ENCODE results near the gene FOXO6.

The FOXO6 gene

DNA sequence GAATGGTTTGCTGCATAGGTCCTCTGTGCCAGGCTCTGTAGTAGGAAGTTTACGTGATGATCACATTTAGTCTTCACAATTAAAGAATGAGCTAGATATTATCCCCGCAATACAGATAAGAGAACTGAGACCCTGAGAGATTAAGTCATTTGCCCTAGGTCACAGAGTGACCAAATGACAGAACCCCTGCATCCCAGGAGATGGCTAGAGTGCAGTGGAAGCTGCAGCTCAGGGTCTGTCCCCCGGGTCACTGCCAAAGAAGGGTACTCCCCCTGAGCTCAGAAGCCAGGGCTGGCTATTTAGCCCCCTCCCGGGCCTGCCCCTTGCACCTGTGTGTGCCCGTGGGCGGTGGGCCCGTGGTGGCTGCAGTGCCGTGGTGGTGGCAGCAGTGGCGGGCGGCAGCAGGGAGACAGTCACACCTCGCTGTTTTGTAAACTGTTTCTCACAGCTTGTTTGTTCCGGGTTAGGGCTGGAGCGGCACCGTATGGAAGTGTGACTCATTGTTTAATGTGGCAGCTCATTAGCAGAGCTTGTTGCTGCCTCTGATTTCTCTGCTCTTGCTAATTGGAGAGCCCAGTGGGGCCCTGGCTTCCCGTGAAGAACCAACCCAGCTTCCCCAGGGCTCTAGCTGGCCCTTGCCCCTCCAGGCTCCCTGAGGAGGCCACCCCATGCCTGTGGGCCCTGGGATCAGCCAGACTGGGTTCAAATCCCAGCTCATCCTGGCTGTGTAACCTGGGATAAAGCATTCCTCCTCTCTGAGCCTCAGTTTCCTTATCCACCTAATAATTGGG is 19.3 kb upstream of the FOXO6 start:
- H3K27me3 ChIP-seq (ENCODE audit: low read depth, low read length), result peaks cover 4% of the 10 kb centered on the region; the same call in 1 of the 2 replicates
- no peak overlapping the region for H3K4me3 ChIP-seq (ENCODE audit: low read length)
- no peaks in the 10 kb centered on the region for H3K36me3 ChIP-seq (replicated peaks; ENCODE audit: low read depth, low read length)
- no peak overlapping the region for H3K4me2 ChIP-seq (ENCODE audit: low read length)
- H3K4me1 ChIP-seq (ENCODE audit: low read length), result no peaks in the 10 kb centered on the region
- H2AFZ ChIP-seq (ENCODE audit: low read depth, low read length), result no peak overlapping the region
- H4K20me1 ChIP-seq (ENCODE audit: insufficient read depth, low read length), result no peaks in the 10 kb centered on the region
- TF ChIP-seq, protein P1, sequence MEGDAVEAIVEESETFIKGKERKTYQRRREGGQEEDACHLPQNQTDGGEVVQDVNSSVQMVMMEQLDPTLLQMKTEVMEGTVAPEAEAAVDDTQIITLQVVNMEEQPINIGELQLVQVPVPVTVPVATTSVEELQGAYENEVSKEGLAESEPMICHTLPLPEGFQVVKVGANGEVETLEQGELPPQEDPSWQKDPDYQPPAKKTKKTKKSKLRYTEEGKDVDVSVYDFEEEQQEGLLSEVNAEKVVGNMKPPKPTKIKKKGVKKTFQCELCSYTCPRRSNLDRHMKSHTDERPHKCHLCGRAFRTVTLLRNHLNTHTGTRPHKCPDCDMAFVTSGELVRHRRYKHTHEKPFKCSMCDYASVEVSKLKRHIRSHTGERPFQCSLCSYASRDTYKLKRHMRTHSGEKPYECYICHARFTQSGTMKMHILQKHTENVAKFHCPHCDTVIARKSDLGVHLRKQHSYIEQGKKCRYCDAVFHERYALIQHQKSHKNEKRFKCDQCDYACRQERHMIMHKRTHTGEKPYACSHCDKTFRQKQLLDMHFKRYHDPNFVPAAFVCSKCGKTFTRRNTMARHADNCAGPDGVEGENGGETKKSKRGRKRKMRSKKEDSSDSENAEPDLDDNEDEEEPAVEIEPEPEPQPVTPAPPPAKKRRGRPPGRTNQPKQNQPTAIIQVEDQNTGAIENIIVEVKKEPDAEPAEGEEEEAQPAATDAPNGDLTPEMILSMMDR (IDR thresholded peaks at IDR 0.05; ENCODE audit: low read depth, low read length), result no peak
- no peak for TF ChIP-seq EZH2phosphoT487 (IDR thresholded peaks at IDR 0.05; ENCODE audit: low read depth)
- no peak overlapping the region for H3K27ac ChIP-seq (ENCODE audit: low read length)
- H3K79me2 ChIP-seq (ENCODE audit: low read length), result no peaks in the 10 kb centered on the region
- H3K9me3 ChIP-seq (ENCODE audit: insufficient read depth, low read length), result no peaks in the 10 kb centered on the region
- no peak overlapping the region for H3K9ac ChIP-seq (ENCODE audit: low read length)

GRCh38 chr1:41342774-41343355 is 18.4 kb upstream of the FOXO6 start:
- H3K36me3 ChIP-seq (replicated peaks; ENCODE audit: low read depth, low read length), result no peaks in the 10 kb centered on the region
- H3K4me1 ChIP-seq (ENCODE audit: low read length), result no peaks in the 10 kb centered on the region
- no peak overlapping the region for H3K4me3 ChIP-seq (ENCODE audit: low read length)
- no peak overlapping the region for H3K4me2 ChIP-seq (ENCODE audit: low read length)
- H3K27ac ChIP-seq (ENCODE audit: low read length), result no peak overlapping the region
- H3K9me3 ChIP-seq (ENCODE audit: insufficient read depth, low read length), result no peaks in the 10 kb centered on the region
- H2AFZ ChIP-seq (ENCODE audit: low read depth, low read length), result no peak overlapping the region
- H3K9ac ChIP-seq (ENCODE audit: low read length), result no peak overlapping the region
- no peaks in the 10 kb centered on the region for H3K27me3 ChIP-seq (ENCODE audit: low read depth, low read length)
- H4K20me1 ChIP-seq (ENCODE audit: insufficient read depth, low read length), result no peaks in the 10 kb centered on the region
- no peaks in the 10 kb centered on the region for H3K79me2 ChIP-seq (ENCODE audit: low read length)
- TF ChIP-seq, protein P1 (IDR thresholded peaks at IDR 0.05; ENCODE audit: low read depth, low read length), result no peak
- no peak for TF ChIP-seq EZH2phosphoT487 (IDR thresholded peaks at IDR 0.05; ENCODE audit: low read depth)

DNA sequence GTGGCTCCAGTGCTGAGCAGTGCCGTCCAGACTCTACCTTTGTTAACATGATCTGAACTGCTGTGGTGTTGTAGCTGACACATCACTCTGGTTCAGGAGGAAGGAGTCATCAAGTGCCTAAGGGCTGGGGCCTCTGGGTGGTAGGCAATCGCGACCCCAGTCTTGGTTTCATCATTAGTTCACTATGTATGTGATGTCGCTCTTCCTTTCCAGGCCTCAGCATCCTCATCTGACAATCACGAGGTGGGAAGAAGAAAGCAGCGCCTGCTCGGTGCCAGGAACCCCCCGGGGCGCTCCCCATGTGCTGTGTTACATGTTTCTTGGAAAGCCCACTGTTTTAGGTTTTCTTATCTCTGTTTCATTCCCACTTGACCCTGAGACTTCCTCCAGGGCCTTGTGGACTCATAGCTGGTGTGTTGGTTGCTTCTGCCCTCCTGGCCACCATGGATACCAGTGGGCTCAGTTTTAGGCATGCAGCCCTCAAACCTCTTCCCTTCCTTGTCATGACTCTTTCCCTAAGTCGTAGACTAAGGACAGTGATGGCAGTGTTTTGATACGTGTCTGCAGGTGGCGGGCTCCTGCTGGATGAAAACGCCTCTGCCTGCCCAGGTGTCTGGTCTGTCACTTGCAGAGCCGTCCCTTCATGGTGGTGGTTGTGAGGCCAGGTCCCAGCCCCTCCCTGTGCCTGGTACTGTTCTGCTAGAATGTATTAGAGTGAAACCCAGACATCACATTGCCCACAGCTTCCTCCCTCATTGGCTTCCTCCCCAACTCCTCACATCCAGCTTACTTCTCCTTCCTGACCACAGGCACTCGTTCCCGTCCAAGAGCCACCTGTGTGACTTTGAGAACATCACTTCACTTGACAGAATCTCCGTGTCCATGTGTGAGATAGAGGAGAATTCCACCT is 17.2 kb upstream of the FOXO6 start:
- H3K4me3 ChIP-seq (ENCODE audit: low read length), result no peak overlapping the region
- no peaks in the 10 kb centered on the region for H3K36me3 ChIP-seq (replicated peaks; ENCODE audit: low read depth, low read length)
- H4K20me1 ChIP-seq (ENCODE audit: insufficient read depth, low read length), result no peaks in the 10 kb centered on the region
- no peaks in the 10 kb centered on the region for H3K27me3 ChIP-seq (ENCODE audit: low read depth, low read length)
- no peaks in the 10 kb centered on the region for H3K79me2 ChIP-seq (ENCODE audit: low read length)
- no peak overlapping the region for H2AFZ ChIP-seq (ENCODE audit: low read depth, low read length)
- no peak overlapping the region for H3K27ac ChIP-seq (ENCODE audit: low read length)
- no peak overlapping the region for H3K9ac ChIP-seq (ENCODE audit: low read length)
- no peaks in the 10 kb centered on the region for H3K9me3 ChIP-seq (ENCODE audit: insufficient read depth, low read length)
- no peak overlapping the region for H3K4me2 ChIP-seq (ENCODE audit: low read length)
- no peaks in the 10 kb centered on the region for H3K4me1 ChIP-seq (ENCODE audit: low read length)
- TF ChIP-seq, protein P1 (IDR thresholded peaks at IDR 0.05; ENCODE audit: low read depth, low read length), result no peak
- no peak for TF ChIP-seq EZH2phosphoT487 (IDR thresholded peaks at IDR 0.05; ENCODE audit: low read depth)

DNA sequence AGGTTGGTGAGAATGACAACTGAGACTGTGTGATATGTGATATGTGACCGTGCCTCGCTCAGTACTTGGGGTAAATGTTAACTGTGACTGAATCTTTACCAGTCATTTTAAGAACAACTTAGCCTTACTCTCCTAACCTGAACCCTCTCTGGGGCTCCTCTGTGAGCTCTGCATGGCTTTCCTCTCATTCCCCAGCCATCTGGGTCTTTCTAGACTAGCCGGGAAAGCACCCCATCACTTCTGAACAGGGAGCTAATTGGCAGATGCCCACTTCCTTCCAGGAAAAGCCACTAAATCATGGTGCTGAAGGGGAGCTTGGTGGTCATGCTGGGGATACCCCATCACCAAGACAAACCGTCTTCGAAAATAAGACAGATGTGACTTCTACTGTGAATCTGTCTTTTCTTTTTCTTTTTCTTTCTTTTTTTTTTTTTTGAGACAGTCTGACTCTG is 16.5 kb upstream of the FOXO6 start:
- H2AFZ ChIP-seq (ENCODE audit: low read depth, low read length), result no peak overlapping the region
- no peak overlapping the region for H3K27ac ChIP-seq (ENCODE audit: low read length)
- H3K9ac ChIP-seq (ENCODE audit: low read length), result no peak overlapping the region
- H3K27me3 ChIP-seq (ENCODE audit: low read depth, low read length), result no peaks in the 10 kb centered on the region
- H4K20me1 ChIP-seq (ENCODE audit: insufficient read depth, low read length), result no peaks in the 10 kb centered on the region
- no peaks in the 10 kb centered on the region for H3K79me2 ChIP-seq (ENCODE audit: low read length)
- H3K9me3 ChIP-seq (ENCODE audit: insufficient read depth, low read length), result no peaks in the 10 kb centered on the region
- no peaks in the 10 kb centered on the region for H3K36me3 ChIP-seq (replicated peaks; ENCODE audit: low read depth, low read length)
- TF ChIP-seq, protein P1 (IDR thresholded peaks at IDR 0.05; ENCODE audit: low read depth, low read length), result no peak
- no peak for TF ChIP-seq EZH2phosphoT487 (IDR thresholded peaks at IDR 0.05; ENCODE audit: low read depth)
- H3K4me3 ChIP-seq (ENCODE audit: low read length), result no peak overlapping the region
- no peaks in the 10 kb centered on the region for H3K4me1 ChIP-seq (ENCODE audit: low read length)
- H3K4me2 ChIP-seq (ENCODE audit: low read length), result no peak overlapping the region
